Panc1 (cell line): ENCODE results near the gene WNT5A. TPM values are rescaled to one million over a fixed set of nuclear protein-coding genes. Genes with fewer than 3 reads are reported as not detected.

ENCODE experiments used
- ATAC-seq: fragments of 200-7000 bp; cut with Tn5 transposase; 2 replicates; pipeline ENCODE4 v1.9.1; 2020; ENCODE audit warnings: mild to moderate bottlenecking, moderate library complexity
- BruUV-seq: library from RNA; stranded (reverse); fragments of 400-500 nt; replicated peaks from 2 replicates; lab custom pipeline; 2021; lab: Mats Ljungman, UMichigan
- CTCF ChIA-PET: fragments of 300-600 bp; sonication (Branson Sonifier 250); formaldehyde crosslinking; loops from one replicate; lab custom pipeline; 2022; ENCODE audit warnings: antibody characterized with exemption; lab: Charles Lee
- POLR2A ChIA-PET: fragments of 300-600 bp; sonication (Branson Sonifier 250); formaldehyde crosslinking; loops from one replicate; lab custom pipeline; 2022; ENCODE audit warnings: antibody characterized with exemption; lab: Charles Lee
- DNase-seq: peaks from one replicate; pipeline ENCODE4 v3.0.0-alpha.2; 2010; ENCODE audit warnings: low read depth, low spot score
- H3K27ac ChIP-seq: 2 replicates; pipeline ENCODE4 v1.5.1; 2011; ENCODE audit warnings: mild to moderate bottlenecking, low read length, inconsistent platforms
- H3K27me3 ChIP-seq: fragments of 200-500 bp; sonication (Bioruptor generic); 2 replicates; pipeline ENCODE4 v1.6.0; 2014; ENCODE audit warnings: low read length, inconsistent platforms; ENCODE audit not compliant: control insufficient read depth, insufficient read depth
- H3K36me3 ChIP-seq: fragments of 200-500 bp; sonication (Bioruptor generic); 2 replicates; pipeline ENCODE4 v1.5.1; 2014; ENCODE audit warnings: inconsistent platforms, mild to moderate bottlenecking, low read length, moderate library complexity; ENCODE audit not compliant: control insufficient read depth, insufficient read depth
- H3K4me1 ChIP-seq: 2 replicates; pipeline ENCODE4 v1.5.1; 2011; ENCODE audit warnings: inconsistent platforms, mild to moderate bottlenecking, low read length, moderate library complexity; ENCODE audit not compliant: control insufficient read depth, insufficient read depth
- H3K4me3 ChIP-seq, 2 experiments: 2 replicates each; pipeline ENCODE4 v1.5.1; 2011 to 2012; ENCODE audit warnings: low read depth in 2 of 2, low read length in 2 of 2, mild to moderate bottlenecking in 2 of 2, inconsistent platforms in 1 of 2, moderate library complexity in 1 of 2
- H3K9me3 ChIP-seq: fragments of 200-500 bp; sonication (Bioruptor generic); 2 replicates; pipeline ENCODE4 v1.5.1; 2014; ENCODE audit warnings: low read depth, mild to moderate bottlenecking, inconsistent platforms, low read length, moderate library complexity; ENCODE audit not compliant: control insufficient read depth, insufficient read depth
- CTCF ChIP-seq: fragments of 450-650 bp; IDR thresholded peaks from 2 replicates; pipeline ENCODE4 v1.5.1; 2017; ENCODE audit warnings: mild to moderate bottlenecking
- POLR2AphosphoS5 ChIP-seq: IDR thresholded peaks from 2 replicates; pipeline ENCODE4 v1.6.1; 2012; ENCODE audit warnings: mild to moderate bottlenecking, low read depth, low read length, moderate library complexity
- REST ChIP-seq, 2 experiments: IDR thresholded peaks; 2 replicates each; pipeline ENCODE4 v1.6.1; 2011 to 2012; ENCODE audit warnings: low read depth in 2 of 2, control low read depth in 1 of 2, low read length in 1 of 2, mild to moderate bottlenecking in 1 of 2, moderate library complexity in 1 of 2; ENCODE audit not compliant: insufficient read depth in 1 of 2
- SIN3A ChIP-seq: IDR thresholded peaks from 2 replicates; pipeline ENCODE4 v1.6.1; 2012; ENCODE audit warnings: low read depth, mild to moderate bottlenecking, low read length, moderate library complexity, borderline replicate concordance; ENCODE audit not compliant: insufficient read depth
- TCF7L2 ChIP-seq: IDR thresholded peaks from 2 replicates; pipeline ENCODE4 v1.6.1; 2011; ENCODE audit warnings: mild to moderate bottlenecking, low read depth, low read length, inconsistent platforms
- in situ Hi-C: cut with HindIII; loops from 2 replicates; pipeline ENCODE4 v1.10.0; 2016; ENCODE audit warnings: low sequenced_read_pairs, low pct_unique_long_range_greater_than_20kb
- intact Hi-C: fragments of 100-400 bp; cut with micrococcal nuclease; formaldehyde crosslinking; loops from one replicate; pipeline ENCODE4 v1.10.0; 2022; ENCODE audit not compliant: unreplicated experiment
- total RNA-seq: library from RNA; stranded (reverse); gene quantifications from one replicate; pipeline ENCODE4 v1.2.1, GENCODE V29; 2021; ENCODE audit not compliant: unreplicated experiment

WNT5A gene
- total RNA-seq, 1 experiment from 2014 or later, result 0.54 TPM

- TF ChIP-seq POLR2AphosphoS5, result no peak
- TF ChIP-seq REST (IDR thresholded peaks at IDR 0.05; ENCODE audit: insufficient read depth in 1 of 2, low read depth in 2 of 2, low read length in 1 of 2), result no peak
- no peak for TF ChIP-seq TCF7L2
- TF ChIP-seq CTCF, result no peak
- no peak for TF ChIP-seq SIN3A
- ATAC-seq (no peak), DNase-seq (no peak)
- H3K27me3 ChIP-seq, result no peaks in the 10 kb centered on the region
- intact Hi-C loops (no loop called here), in situ Hi-C loops (no loop called here)
- no peak overlapping the region for H3K27ac ChIP-seq
- H3K4me3 ChIP-seq, result no peak overlapping the region
- no peaks in the 10 kb centered on the region for H3K4me1 ChIP-seq
- no peaks in the 10 kb centered on the region for H3K36me3 ChIP-seq
- no TSS peak for BruUV-seq
- ChIA-PET CTCF (no interaction called here), POLR2A (no interaction called here)
- H3K9me3 ChIP-seq, result no peaks in the 10 kb centered on the region
These were observed 63.3 kb downstream of the WNT5A start for GRCh38 chr3:55423782-55424181.

GRCh38 chr3:55417211-55417610 lies 69.9 kb downstream of the WNT5A start:
- H3K27me3 ChIP-seq, result no peaks in the 10 kb centered on the region
- CTCF ChIA-PET, result interaction anchor here (0.5 kb wide), 1 partner anchor 103 kb away, joined by 3 read pairs; no protein-coding TSS in a partner anchor
- no peaks in the 10 kb centered on the region for H3K4me1 ChIP-seq
- no peak overlapping the region for H3K4me3 ChIP-seq
- no peak overlapping the region for H3K27ac ChIP-seq
- no peaks in the 10 kb centered on the region for H3K36me3 ChIP-seq
- POLR2A ChIA-PET, result no interaction called here
- no peak for TF ChIP-seq CTCF
- TF ChIP-seq TCF7L2, result no peak
- no peak for TF ChIP-seq SIN3A
- TF ChIP-seq REST (IDR thresholded peaks at IDR 0.05; ENCODE audit: insufficient read depth in 1 of 2, low read depth in 2 of 2, low read length in 1 of 2), result no peak
- no peak for TF ChIP-seq POLR2AphosphoS5
- DNase-seq (no peak), ATAC-seq (no peak)
- H3K9me3 ChIP-seq, result no peaks in the 10 kb centered on the region
- intact Hi-C loops, result no loop called here
- no TSS peak for BruUV-seq
- in situ Hi-C loops, result no loop called here
